ENCODE results near the gene TUBB4B.

DNA sequence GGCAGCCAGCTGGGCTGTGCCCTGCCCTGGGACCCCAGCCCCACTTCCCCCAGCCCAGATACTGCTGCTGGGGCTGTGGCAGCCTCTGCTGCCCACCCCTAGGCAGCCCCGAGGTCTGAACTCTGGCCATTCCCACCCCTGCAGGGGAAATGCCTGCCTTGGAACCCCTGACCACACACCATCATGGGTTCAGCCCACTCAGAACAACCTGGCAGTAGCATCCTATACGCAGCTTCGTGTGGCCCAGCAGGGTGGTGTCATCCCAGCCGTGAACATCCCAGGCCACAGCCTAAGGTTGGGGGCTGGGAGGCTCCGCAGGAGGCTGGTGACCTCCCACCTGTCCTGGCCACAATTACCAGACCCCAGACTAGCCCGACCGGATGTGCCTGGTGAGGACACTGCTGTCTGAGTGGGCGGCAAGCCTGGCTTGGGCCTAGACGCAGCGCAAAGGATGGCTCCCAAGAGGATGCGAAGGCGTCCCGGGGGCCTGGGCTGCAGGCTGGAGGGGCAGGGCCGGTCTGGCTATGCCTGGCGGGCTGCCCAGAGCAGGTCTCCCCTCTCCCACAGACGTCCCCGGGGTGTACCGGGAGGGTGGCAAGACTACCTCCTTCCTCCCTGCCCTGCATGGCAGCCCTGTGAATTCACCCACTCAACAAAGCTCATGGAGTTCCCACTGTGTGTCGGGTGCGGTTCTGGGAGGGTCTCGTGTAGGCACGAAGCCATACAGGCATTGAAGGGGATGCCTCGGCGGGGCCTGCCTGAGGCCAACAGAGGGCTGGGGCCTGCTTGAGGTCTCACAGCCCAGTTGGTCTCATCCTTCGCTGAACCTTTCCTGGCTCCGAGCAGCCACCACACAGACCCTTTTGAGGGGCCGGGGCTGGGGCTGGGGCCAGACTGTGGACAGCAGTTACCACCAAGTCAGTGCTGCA is 11.9 kb upstream of the TUBB4B start:
- TF ChIP-seq, protein P1, sequence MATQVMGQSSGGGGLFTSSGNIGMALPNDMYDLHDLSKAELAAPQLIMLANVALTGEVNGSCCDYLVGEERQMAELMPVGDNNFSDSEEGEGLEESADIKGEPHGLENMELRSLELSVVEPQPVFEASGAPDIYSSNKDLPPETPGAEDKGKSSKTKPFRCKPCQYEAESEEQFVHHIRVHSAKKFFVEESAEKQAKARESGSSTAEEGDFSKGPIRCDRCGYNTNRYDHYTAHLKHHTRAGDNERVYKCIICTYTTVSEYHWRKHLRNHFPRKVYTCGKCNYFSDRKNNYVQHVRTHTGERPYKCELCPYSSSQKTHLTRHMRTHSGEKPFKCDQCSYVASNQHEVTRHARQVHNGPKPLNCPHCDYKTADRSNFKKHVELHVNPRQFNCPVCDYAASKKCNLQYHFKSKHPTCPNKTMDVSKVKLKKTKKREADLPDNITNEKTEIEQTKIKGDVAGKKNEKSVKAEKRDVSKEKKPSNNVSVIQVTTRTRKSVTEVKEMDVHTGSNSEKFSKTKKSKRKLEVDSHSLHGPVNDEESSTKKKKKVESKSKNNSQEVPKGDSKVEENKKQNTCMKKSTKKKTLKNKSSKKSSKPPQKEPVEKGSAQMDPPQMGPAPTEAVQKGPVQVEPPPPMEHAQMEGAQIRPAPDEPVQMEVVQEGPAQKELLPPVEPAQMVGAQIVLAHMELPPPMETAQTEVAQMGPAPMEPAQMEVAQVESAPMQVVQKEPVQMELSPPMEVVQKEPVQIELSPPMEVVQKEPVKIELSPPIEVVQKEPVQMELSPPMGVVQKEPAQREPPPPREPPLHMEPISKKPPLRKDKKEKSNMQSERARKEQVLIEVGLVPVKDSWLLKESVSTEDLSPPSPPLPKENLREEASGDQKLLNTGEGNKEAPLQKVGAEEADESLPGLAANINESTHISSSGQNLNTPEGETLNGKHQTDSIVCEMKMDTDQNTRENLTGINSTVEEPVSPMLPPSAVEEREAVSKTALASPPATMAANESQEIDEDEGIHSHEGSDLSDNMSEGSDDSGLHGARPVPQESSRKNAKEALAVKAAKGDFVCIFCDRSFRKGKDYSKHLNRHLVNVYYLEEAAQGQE (IDR thresholded peaks at IDR 0.05; ENCODE audit: insufficient read depth in 1 of 2, low read depth in 2 of 2, low read length in 2 of 2) = no peak
- no peak for TF ChIP-seq TAF1 (IDR thresholded peaks at IDR 0.05; ENCODE audit: borderline replicate concordance, insufficient read depth, low read length)
- TF ChIP-seq SIN3A (IDR thresholded peaks at IDR 0.05; ENCODE audit: borderline replicate concordance, insufficient read depth, low read length) = no peak
- TF ChIP-seq FOXP2 (optimal IDR thresholded peaks at IDR 0.05; ENCODE audit: borderline replicate concordance, extremely low read depth, extremely low read length, insufficient read depth) = no peak
- no peak for TF ChIP-seq POLR2AphosphoS5 (IDR thresholded peaks at IDR 0.05; ENCODE audit: low read depth, low read length)

Data from PFSK-1 (cell line).